ENCODE data around the gene SLC7A5. TPM values are rescaled to one million over a fixed set of nuclear protein-coding genes. Genes with fewer than 3 reads are reported as not detected.
A peak's percentile ranks its signal among the peaks of the same experiment; 100 is the strongest.

Gene SLC7A5
- total and polyA plus RNA-seq, 2 of the 13 experiments (the other 11 are each of a cell fraction or from before 2014, with no cell fraction given): 79.6 to 155 TPM

GRCh38 chr16:87791295-87792204 is 77.8 kb downstream of the SLC7A5 start (continued):
- TF ChIP-seq ZNF407 (CRISPR knock-in tag; IDR thresholded peaks at IDR 0.05; ENCODE audit: not compliant biosample characterization): no peak
- TF ChIP-seq EP300 (IDR thresholded peaks at IDR 0.05; ENCODE audit: low read depth in 2 of 2, low read length in 2 of 2): no peak
- TF ChIP-seq EP300 (CRISPR knock-in tag; IDR thresholded peaks at IDR 0.05; ENCODE audit: borderline replicate concordance): no peak
- TF ChIP-seq IKZF4 (CRISPR knock-in tag; IDR thresholded peaks at IDR 0.05; ENCODE audit: borderline replicate concordance, low read depth, not compliant biosample characterization): no peak
- TF ChIP-seq STAT6 (CRISPR knock-in tag; IDR thresholded peaks at IDR 0.05; ENCODE audit: borderline replicate concordance): no peak
- no peak for TF ChIP-seq ZNF879 (CRISPR knock-in tag; IDR thresholded peaks at IDR 0.05)
- TF ChIP-seq HNRNPL (IDR thresholded peaks at IDR 0.05; ENCODE audit: low read depth, low read length): 0 out of 2 replicates have a peak, but pooled peaks have one; percentile 65
- TF ChIP-seq ZNF225 (CRISPR knock-in tag; IDR thresholded peaks at IDR 0.05): 0 out of 2 replicates have a peak, but pooled peaks have one; percentile 50
- no peak for TF ChIP-seq MAFK (conservative IDR thresholded peaks at IDR 0.05 in 1 of 2, IDR thresholded peaks at IDR 0.05 in 1 of 2; ENCODE audit: low read length in 2 of 2)
- TF ChIP-seq SMAD9 (CRISPR knock-in tag; IDR thresholded peaks at IDR 0.05): no peak
- TF ChIP-seq ZNF546 (CRISPR knock-in tag; conservative IDR thresholded peaks at IDR 0.05): no peak
- TF ChIP-seq FLYWCH1 (CRISPR knock-in tag; IDR thresholded peaks at IDR 0.05): no peak
- TF ChIP-seq BRD4 (CRISPR knock-in tag; IDR thresholded peaks at IDR 0.05): no peak
- no peak for TF ChIP-seq RORA (CRISPR knock-in tag; IDR thresholded peaks at IDR 0.05)
- no peak for TF ChIP-seq ZGPAT (CRISPR knock-in tag; IDR thresholded peaks at IDR 0.05)
